K562 (cell line): ENCODE results near the gene QRFP. TPM values are rescaled to one million over a fixed set of nuclear protein-coding genes. Genes with fewer than 3 reads are reported as not detected.

ENCODE experiments used
- ATAC-seq: fragments of 200-7000 bp; cut with Tn5 transposase; 3 replicates; pipeline ENCODE4 v1.9.1; 2020; ENCODE audit warnings: moderate library complexity
- BruUV-seq: library from RNA; stranded (reverse); fragments of 400-500 nt; replicated peaks from 2 replicates; lab custom pipeline; 2021; lab: Mats Ljungman, UMichigan
- CTCF ChIA-PET: fragments of 300-600 bp; formaldehyde crosslinking; extraction: SDS; loops from one replicate; lab custom pipeline; 2021; ENCODE audit warnings: low intra/inter-chr PET ratio; lab: Yijun Ruan, JAX
- POLR2A ChIA-PET: fragments of 300-600, 350-650 bp; sonication (Branson Sonifier 250); formaldehyde crosslinking; extraction: SDS; loops from one replicate; lab custom pipeline; 2021; ENCODE audit warnings: antibody characterized with exemption, inconsistent platforms; lab: Yijun Ruan, JAX
- DNase-seq, 4 experiments: peaks; one replicate each; pipeline versions ENCODE4 v3.0.0 to v3.0.0-alpha.2; 2011 to 2018; ENCODE audit warnings: low spot score in 3 of 4, mixed read lengths in 3 of 4; ENCODE audit errors: extremely low read depth in 1 of 4
- FAIRE-seq: peaks from 2 replicates; lab custom pipeline; 2011; peaks lifted over from hg19 to GRCh38; lab: Jason Lieb, UNC
- H2AFZ ChIP-seq: 2 replicates; pipeline ENCODE4 v1.6.0; 2011; ENCODE audit warnings: low read depth, low read length, control low read depth, inconsistent platforms
- H3K27ac ChIP-seq: fragments of 200-600 bp; 3 replicates; pipeline ENCODE4 v1.8.0; 2011; ENCODE audit warnings: low read depth, mild to moderate bottlenecking, control low read depth, inconsistent platforms, low read length, moderate library complexity, mixed read lengths; ENCODE audit errors: extremely low read depth
- H3K27me3 ChIP-seq, 2 experiments: fragments of 300-600 bp in 1 of 2; 2 replicates in 1 of 2; 3 replicates in 1 of 2; pipeline versions ENCODE4 v1.6.0 to v1.8.0; 2011; ENCODE audit warnings: inconsistent platforms in 2 of 2, low read length in 2 of 2, mild to moderate bottlenecking in 1 of 2, mixed read lengths in 1 of 2, moderate library complexity in 1 of 2; ENCODE audit not compliant: control insufficient read depth in 2 of 2, insufficient read depth in 2 of 2
- H3K36me3 ChIP-seq: fragments of 300-600 bp; 3 replicates; pipeline ENCODE4 v1.8.0; 2011; ENCODE audit warnings: mild to moderate bottlenecking, low read length, inconsistent platforms; ENCODE audit not compliant: control insufficient read depth, insufficient read depth
- H3K4me1 ChIP-seq, 2 experiments: fragments of 200-600 bp in 1 of 2; replicated peaks in 1 of 2; 2 replicates in 1 of 2; 3 replicates in 1 of 2; pipeline versions ENCODE4 v1.5.1 to v1.8.0; 2011; ENCODE audit warnings: inconsistent platforms in 2 of 2, low read length in 2 of 2, mild to moderate bottlenecking in 1 of 2, mixed read lengths in 1 of 2, moderate library complexity in 1 of 2; ENCODE audit not compliant: control insufficient read depth in 2 of 2, insufficient read depth in 2 of 2
- H3K4me2 ChIP-seq: 2 replicates; pipeline ENCODE4 v1.6.1; 2011; ENCODE audit warnings: low read length, control low read depth, inconsistent platforms, mixed read lengths; ENCODE audit not compliant: insufficient read depth
- H3K4me3 ChIP-seq: fragments of 200-600 bp; sonication (generic), shearing (Covaris generic); 2 replicates; pipeline ENCODE4 v1.5.1; 2016; ENCODE audit warnings: control low read depth, inconsistent platforms
- H3K79me2 ChIP-seq: fragments of 200-600 bp; 3 replicates; pipeline ENCODE4 v1.8.0; 2011; ENCODE audit warnings: low read length, inconsistent platforms; ENCODE audit not compliant: control insufficient read depth, insufficient read depth
- H3K9ac ChIP-seq, 2 experiments: 2 replicates each; pipeline versions ENCODE4 v1.6.0 to v1.6.1; 2011; ENCODE audit warnings: low read depth in 2 of 2, low read length in 2 of 2, control low read depth in 1 of 2, inconsistent platforms in 1 of 2, mild to moderate bottlenecking in 1 of 2, mixed read lengths in 1 of 2; ENCODE audit not compliant: insufficient read depth in 1 of 2
- H3K9me1 ChIP-seq: one replicate; pipeline ENCODE4 v1.6.0; 2011; ENCODE audit warnings: inconsistent platforms, mild to moderate bottlenecking, low read length, moderate library complexity; ENCODE audit not compliant: control insufficient read depth, insufficient read depth
- H3K9me3 ChIP-seq: replicated peaks from 2 replicates; pipeline ENCODE4 v1.5.1; 2011; ENCODE audit warnings: low read depth, low read length, inconsistent platforms; ENCODE audit not compliant: control insufficient read depth, insufficient read depth
- H4K20me1 ChIP-seq: replicated peaks from 2 replicates; pipeline ENCODE4 v1.6.1; 2011; ENCODE audit warnings: low read length, inconsistent platforms, mixed read lengths; ENCODE audit not compliant: control insufficient read depth, insufficient read depth
- CEBPZ ChIP-seq: fragments of 150-350 bp; IDR thresholded peaks from 2 replicates; pipeline ENCODE4 v1.6.1; 2014; ENCODE audit warnings: low read depth, mild to moderate bottlenecking, low read length, borderline replicate concordance
- HDAC1 ChIP-seq, 2 experiments: fragments of 450-650 bp; IDR thresholded peaks; 2 replicates each; pipeline ENCODE4 v1.6.1; 2016 to 2017; ENCODE audit warnings: inconsistent platforms in 1 of 2, mild to moderate bottlenecking in 1 of 2, moderate library complexity in 1 of 2
- HMGXB4 ChIP-seq: sonication (generic); formaldehyde crosslinking; IDR thresholded peaks from 2 replicates; pipeline ENCODE4 v1.8.1; 2023; ENCODE audit warnings: mild to moderate bottlenecking, missing genetic modification reagents
- MLX ChIP-seq, 2 experiments: fragments of 450-650 bp in 1 of 2; sonication (generic) in 1 of 2; formaldehyde crosslinking; conservative IDR thresholded peaks; 2 replicates each; pipeline versions ENCODE4 v1.4.0 to v1.8.1; 2020 to 2022; ENCODE audit warnings: mild to moderate bottlenecking in 1 of 2, missing genetic modification reagents in 1 of 2
- PCBP1 ChIP-seq: fragments of 200-400 bp; formaldehyde crosslinking; IDR thresholded peaks from 2 replicates; pipeline ENCODE4 v1.6.1; 2018; ENCODE audit warnings: mild to moderate bottlenecking, low read depth, low read length; ENCODE audit not compliant: poor library complexity, severe bottlenecking
- WGBS: fragments of 100-300 bp; shearing (Covaris generic); methylation state at CpG from one replicate; pipeline ENCODE4 v1.1.6; 2016; ENCODE audit warnings: low coverage, mixed read lengths; ENCODE audit not compliant: insufficient coverage; ENCODE audit errors: missing lambda C conversion rate; 5-methylcytosine and 5-hydroxymethylcytosine counted together
- in situ Hi-C: fragments of 300-500 bp; cut with MboI; formaldehyde crosslinking; loops from 4 replicates; pipeline ENCODE4 v1.15.0; 2018; ENCODE audit warnings: inconsistent platforms, mixed read lengths
- intact Hi-C: fragments of 100-400 bp; cut with micrococcal nuclease; formaldehyde crosslinking; loops from 2 replicates; pipeline ENCODE4 v1.14.2; 2022
- polyA plus RNA-seq, 8 experiments: library from polyadenylated mRNA; depleted of rRNA in 4 of 8; stranded (reverse) in 5 of 8; unstranded in 3 of 8; fragments of >200 nt; fragmentation: Nextera tagmentation in 2 of 8; fragmentation: Illumina TruSeq in 1 of 8; extraction: Ambion mirVana in 2 of 8; extraction: Trizol in 1 of 8; gene quantifications; 2 replicates each; pipeline versions ENCODE4 v1.2.1 to v1.2.3, GENCODE V29; 2011 to 2014; ENCODE audit warnings: inconsistent platforms in 1 of 8, missing spikeins in 1 of 8
- total RNA-seq, 7 experiments: library from RNA; depleted of rRNA in 6 of 7; stranded (reverse); fragments of >200 nt in 6 of 7; fragmentation: Illumina TruSeq in 2 of 7; extraction: Trizol in 2 of 7; gene quantifications; 2 replicates each; pipeline versions ENCODE4 v1.2.1 to v1.2.3, GENCODE V29; 2011 to 2021; ENCODE audit warnings: low replicate concordance in 1 of 7
- TF ChIP-seq, protein P1 (sequence below): sonication (generic); formaldehyde crosslinking; IDR thresholded peaks from 2 replicates; pipeline ENCODE4 v1.8.1; 2023; ENCODE audit warnings: mild to moderate bottlenecking, missing genetic modification reagents
- TF ChIP-seq, protein P2 (sequence below), 2 experiments: fragments of 450-650 bp in 1 of 2; sonication (generic) in 1 of 2; formaldehyde crosslinking in 1 of 2; IDR thresholded peaks in 1 of 2; conservative IDR thresholded peaks in 1 of 2; 2 replicates each; pipeline versions ENCODE4 v1.6.1 to v1.8.1; 2016 to 2023; ENCODE audit warnings: mild to moderate bottlenecking in 2 of 2, moderate library complexity in 2 of 2, inconsistent platforms in 1 of 2, missing genetic modification reagents in 1 of 2

QRFP gene
- total and polyA plus RNA-seq, 9 of the 15 experiments (the other 6 are each of a cell fraction or from before 2014, with no cell fraction given) = not detected

- H4K20me1 ChIP-seq = peaks cover 20% of the 10 kb centered on the region
- POLR2A ChIA-PET = interaction anchor here (0.5 to 11.7 kb wide), 33 partner anchors 8 to 217 kb away, joined by 3 to 160 read pairs (median 5); partner anchors contain the start of gene ABL1
- TF ChIP-seq, protein P1, sequence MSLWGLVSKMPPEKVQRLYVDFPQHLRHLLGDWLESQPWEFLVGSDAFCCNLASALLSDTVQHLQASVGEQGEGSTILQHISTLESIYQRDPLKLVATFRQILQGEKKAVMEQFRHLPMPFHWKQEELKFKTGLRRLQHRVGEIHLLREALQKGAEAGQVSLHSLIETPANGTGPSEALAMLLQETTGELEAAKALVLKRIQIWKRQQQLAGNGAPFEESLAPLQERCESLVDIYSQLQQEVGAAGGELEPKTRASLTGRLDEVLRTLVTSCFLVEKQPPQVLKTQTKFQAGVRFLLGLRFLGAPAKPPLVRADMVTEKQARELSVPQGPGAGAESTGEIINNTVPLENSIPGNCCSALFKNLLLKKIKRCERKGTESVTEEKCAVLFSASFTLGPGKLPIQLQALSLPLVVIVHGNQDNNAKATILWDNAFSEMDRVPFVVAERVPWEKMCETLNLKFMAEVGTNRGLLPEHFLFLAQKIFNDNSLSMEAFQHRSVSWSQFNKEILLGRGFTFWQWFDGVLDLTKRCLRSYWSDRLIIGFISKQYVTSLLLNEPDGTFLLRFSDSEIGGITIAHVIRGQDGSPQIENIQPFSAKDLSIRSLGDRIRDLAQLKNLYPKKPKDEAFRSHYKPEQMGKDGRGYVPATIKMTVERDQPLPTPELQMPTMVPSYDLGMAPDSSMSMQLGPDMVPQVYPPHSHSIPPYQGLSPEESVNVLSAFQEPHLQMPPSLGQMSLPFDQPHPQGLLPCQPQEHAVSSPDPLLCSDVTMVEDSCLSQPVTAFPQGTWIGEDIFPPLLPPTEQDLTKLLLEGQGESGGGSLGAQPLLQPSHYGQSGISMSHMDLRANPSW (CRISPR knock-in tag) = peak; percentile 91
- TF ChIP-seq HMGXB4 (CRISPR knock-in tag) (peak; percentile 19; the same call in 1 of the 2 replicates), MLX (CRISPR knock-in tag; conservative IDR thresholded peaks at IDR 0.05) (peak in 1 of 2 experiments; percentile 93; a peak in 2 of 4 replicates), HDAC1 (IDR thresholded peaks at IDR 0.05) (no peak), CEBPZ (no peak), PCBP1 (no peak)
- TF ChIP-seq, protein P2, sequence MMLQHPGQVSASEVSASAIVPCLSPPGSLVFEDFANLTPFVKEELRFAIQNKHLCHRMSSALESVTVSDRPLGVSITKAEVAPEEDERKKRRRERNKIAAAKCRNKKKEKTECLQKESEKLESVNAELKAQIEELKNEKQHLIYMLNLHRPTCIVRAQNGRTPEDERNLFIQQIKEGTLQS (IDR thresholded peaks at IDR 0.05) = no peak
- TF ChIP-seq, protein P2 (CRISPR knock-in tag; conservative IDR thresholded peaks at IDR 0.05) = 0 out of 2 replicates have a peak, but pooled peaks have one; percentile 78
Measured at GRCh38 chr9:130845901-130846481, 50.6 kb downstream of the QRFP start.

More at GRCh38 chr9:130845901-130846481, 50.6 kb downstream of the QRFP start:
- H3K4me1 ChIP-seq = peaks cover 26 to 29% of the 10 kb centered on the region in 2 experiments
- no peak overlapping the region for H3K27ac ChIP-seq
- WGBS = 45% methylated on average over 7 of the region's 7 CpGs
- CTCF ChIA-PET = interaction anchor here (1.2 to 1.6 kb wide), 2 partner anchors 18 to 21 kb away, joined by 3 to 7 read pairs; no protein-coding TSS in a partner anchor
- peak overlapping the region; percentile 29 for H3K4me2 ChIP-seq
- in situ Hi-C loops = no loop called here
- peak overlapping the region; percentile 1; the same call in 1 of the 2 replicates for H2AFZ ChIP-seq
- no peaks in the 10 kb centered on the region for H3K9me3 ChIP-seq
- H3K36me3 ChIP-seq = no peaks in the 10 kb centered on the region
- peaks cover 12% of the 10 kb centered on the region for H3K9me1 ChIP-seq
- ATAC-seq = peak; percentile 91
- H3K9ac ChIP-seq = no peak overlapping the region
- no peak overlapping the region for H3K4me3 ChIP-seq
- no peaks in the 10 kb centered on the region for H3K79me2 ChIP-seq
- FAIRE-seq = peak; percentile 82
- no peaks in the 10 kb centered on the region for H3K27me3 ChIP-seq
- intact Hi-C loops = loop anchor here (1.0 kb wide), 1 partner anchor 21 kb away; no protein-coding TSS in a partner anchor
- peak; percentile 96 to 99 (median 98) for DNase-seq
- no TSS peak for BruUV-seq
